Uterus (tissue), 2 donors: ENCODE measurements around the gene CAMK2N1.

Source experiments
- POLR2A ChIP-seq, 2 donors: fragments of 450-650 bp; IDR thresholded peaks; one replicate each; pipeline ENCODE4 v1.6.1; 2016; ENCODE audit warnings: antibody characterized with exemption in 2 of 2, mild to moderate bottlenecking in 1 of 2, moderate library complexity in 1 of 2
- TF ChIP-seq, protein P1 (sequence below), 4 experiments: fragments of 200-600 bp in 2 of 4; fragments of 450-650 bp in 2 of 4; sonication (generic) in 2 of 4; IDR thresholded peaks; one replicate each; pipeline ENCODE4 v1.5.1; 2016 to 2019; ENCODE audit warnings: antibody characterized with exemption in 4 of 4, mild to moderate bottlenecking in 2 of 4, moderate library complexity in 1 of 4

DNA sequence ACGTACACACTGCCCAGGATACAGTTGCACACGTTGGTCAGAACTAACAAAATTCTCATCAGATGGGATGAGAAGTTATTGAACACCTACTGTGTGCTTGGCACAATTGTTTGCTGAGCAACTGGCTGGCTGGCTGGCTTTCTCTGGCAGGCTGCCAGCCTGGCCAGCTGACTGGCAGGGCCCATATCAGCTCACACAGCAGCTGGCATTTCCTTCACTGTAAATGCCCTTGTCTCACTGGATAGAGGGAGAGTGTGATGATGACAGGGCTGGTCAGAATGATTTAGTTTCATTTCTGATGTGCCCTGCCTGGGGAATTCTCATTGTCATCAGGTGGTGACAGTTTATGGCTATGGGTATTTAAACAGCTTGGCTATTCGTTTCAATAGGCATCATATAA is 15.8 kb downstream of the CAMK2N1 start:
- TF ChIP-seq POLR2A (IDR thresholded peaks at IDR 0.05): no peak
- TF ChIP-seq, protein P1, sequence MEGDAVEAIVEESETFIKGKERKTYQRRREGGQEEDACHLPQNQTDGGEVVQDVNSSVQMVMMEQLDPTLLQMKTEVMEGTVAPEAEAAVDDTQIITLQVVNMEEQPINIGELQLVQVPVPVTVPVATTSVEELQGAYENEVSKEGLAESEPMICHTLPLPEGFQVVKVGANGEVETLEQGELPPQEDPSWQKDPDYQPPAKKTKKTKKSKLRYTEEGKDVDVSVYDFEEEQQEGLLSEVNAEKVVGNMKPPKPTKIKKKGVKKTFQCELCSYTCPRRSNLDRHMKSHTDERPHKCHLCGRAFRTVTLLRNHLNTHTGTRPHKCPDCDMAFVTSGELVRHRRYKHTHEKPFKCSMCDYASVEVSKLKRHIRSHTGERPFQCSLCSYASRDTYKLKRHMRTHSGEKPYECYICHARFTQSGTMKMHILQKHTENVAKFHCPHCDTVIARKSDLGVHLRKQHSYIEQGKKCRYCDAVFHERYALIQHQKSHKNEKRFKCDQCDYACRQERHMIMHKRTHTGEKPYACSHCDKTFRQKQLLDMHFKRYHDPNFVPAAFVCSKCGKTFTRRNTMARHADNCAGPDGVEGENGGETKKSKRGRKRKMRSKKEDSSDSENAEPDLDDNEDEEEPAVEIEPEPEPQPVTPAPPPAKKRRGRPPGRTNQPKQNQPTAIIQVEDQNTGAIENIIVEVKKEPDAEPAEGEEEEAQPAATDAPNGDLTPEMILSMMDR (IDR thresholded peaks at IDR 0.05): no peak
